GM06990 (cell line): ENCODE results near the gene CCDC51.

ENCODE experiments used
- DNase-seq: peaks from one replicate; pipeline ENCODE4 v3.0.0-alpha.2; 2011; ENCODE audit not compliant: insufficient read length; ENCODE audit errors: extremely low read depth
- H3K27me3 ChIP-seq: replicated peaks from 2 replicates; pipeline ENCODE4 v1.6.0; 2011; ENCODE audit warnings: low read length; ENCODE audit not compliant: control insufficient read depth, insufficient read depth
- H3K36me3 ChIP-seq: 2 replicates; pipeline ENCODE4 v1.5.1; 2011; ENCODE audit warnings: low read length; ENCODE audit not compliant: control insufficient read depth, insufficient read depth
- H3K4me3 ChIP-seq: replicated peaks from 2 replicates; pipeline ENCODE4 v1.5.1; 2011; ENCODE audit warnings: low read depth, mild to moderate bottlenecking, control low read depth, low read length
- TF ChIP-seq, protein P1 (sequence below): IDR thresholded peaks from 2 replicates; pipeline ENCODE4 v1.5.1; 2011; ENCODE audit warnings: low read length, control low read depth, mild to moderate bottlenecking, inconsistent platforms; ENCODE audit not compliant: insufficient read depth, poor library complexity, severe bottlenecking

The CCDC51 gene

DNA sequence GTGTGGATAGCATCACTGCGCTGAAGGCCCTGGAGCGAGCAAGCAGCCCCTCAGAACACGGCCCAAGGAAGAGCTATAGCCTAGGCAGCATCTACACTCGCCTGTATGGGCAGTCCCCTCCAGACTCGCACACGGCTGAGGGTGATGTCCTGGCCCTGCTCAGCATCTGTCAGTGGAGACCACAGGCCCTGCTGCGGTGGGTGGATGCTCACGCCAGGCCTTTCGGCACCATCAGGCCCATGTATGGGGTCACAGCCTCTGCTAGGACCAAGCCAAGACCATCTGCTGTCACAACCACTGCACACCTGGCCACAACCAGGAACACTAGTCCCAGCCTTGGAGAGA, 27.2 kb upstream of the CCDC51 start:
- no peak for DNase-seq
- no peaks in the 10 kb centered on the region for H3K27me3 ChIP-seq
- H3K4me3 ChIP-seq, result peak overlapping the region; percentile 72
- TF ChIP-seq, protein P1, sequence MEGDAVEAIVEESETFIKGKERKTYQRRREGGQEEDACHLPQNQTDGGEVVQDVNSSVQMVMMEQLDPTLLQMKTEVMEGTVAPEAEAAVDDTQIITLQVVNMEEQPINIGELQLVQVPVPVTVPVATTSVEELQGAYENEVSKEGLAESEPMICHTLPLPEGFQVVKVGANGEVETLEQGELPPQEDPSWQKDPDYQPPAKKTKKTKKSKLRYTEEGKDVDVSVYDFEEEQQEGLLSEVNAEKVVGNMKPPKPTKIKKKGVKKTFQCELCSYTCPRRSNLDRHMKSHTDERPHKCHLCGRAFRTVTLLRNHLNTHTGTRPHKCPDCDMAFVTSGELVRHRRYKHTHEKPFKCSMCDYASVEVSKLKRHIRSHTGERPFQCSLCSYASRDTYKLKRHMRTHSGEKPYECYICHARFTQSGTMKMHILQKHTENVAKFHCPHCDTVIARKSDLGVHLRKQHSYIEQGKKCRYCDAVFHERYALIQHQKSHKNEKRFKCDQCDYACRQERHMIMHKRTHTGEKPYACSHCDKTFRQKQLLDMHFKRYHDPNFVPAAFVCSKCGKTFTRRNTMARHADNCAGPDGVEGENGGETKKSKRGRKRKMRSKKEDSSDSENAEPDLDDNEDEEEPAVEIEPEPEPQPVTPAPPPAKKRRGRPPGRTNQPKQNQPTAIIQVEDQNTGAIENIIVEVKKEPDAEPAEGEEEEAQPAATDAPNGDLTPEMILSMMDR, result no peak
- H3K36me3 ChIP-seq, result peaks cover 29% of the 10 kb centered on the region

DNA sequence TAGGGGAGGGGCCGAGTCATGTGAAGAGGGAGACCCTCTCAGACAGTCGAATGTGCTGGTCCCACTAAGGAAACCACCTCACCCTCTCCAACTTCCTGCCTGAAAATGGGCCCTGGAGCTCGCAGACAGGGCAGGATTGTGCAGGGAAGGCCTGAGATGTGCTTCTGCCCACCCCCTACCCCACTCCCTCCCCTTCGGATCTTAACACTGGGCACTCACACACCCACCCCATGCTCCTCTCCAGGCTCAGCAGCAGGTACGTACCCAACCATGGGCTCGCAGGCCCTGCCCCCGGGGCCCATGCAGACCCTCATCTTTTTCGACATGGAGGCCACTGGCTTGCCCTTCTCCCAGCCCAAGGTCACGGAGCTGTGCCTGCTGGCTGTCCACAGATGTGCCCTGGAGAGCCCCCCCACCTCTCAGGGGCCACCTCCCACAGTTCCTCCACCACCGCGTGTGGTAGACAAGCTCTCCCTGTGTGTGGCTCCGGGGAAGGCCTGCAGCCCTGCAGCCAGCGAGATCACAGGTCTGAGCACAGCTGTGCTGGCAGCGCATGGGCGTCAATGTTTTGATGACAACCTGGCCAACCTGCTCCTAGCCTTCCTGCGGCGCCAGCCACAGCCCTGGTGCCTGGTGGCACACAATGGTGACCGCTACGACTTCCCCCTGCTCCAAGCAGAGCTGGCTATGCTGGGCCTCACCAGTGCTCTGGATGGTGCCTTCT, 26.6 kb upstream of the CCDC51 start:
- TF ChIP-seq, protein P1, result no peak
- Histone ChIP-seq H3K27me3 (no peaks in the 10 kb centered on the region), H3K4me3 (peak overlapping the region; percentile 72), H3K36me3 (peaks cover 29% of the 10 kb centered on the region)
- peak; percentile 60 for DNase-seq

DNA sequence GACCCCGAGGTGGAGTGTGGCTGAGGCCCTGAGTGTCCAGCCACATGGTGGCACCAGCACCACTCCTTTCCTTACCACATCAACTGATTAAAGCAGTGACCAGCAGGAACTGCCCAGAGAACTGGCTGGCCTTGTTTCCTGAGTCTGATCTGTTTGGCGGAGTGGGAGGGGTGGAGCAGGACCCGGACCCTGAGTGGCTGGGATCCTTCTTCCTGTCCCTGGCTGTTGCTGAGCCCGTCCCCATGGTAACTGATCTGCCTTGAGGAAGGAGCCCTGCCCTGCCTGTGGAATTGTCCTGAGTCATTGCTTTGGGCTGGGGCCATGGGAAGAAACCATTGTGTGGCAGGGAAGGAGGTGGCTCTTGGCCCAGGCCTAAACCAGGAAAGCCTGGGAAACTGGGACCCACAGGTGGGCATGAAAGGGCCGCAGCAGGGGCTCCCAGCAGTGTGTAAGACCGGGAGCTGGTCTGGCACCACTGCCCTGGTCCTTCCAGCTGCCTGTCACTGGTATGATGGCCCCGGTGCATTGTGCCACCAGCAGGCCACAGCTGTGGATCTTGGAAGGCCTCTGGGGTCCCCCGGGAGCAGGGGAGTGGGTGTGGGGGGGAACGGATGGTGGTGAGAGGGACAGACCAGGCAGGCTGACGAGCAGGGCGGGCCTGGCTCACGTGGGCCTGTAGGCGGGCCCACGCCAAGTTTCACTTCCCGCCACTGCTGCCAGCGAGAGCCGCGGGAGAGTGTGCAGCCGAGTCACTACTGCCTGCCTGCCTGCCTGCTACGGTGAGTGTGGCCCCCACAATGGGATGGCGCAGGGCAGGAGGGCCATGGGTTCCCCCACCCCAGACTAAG, 25.8 kb upstream of the CCDC51 start:
- Histone ChIP-seq H3K4me3 (peak overlapping the region; percentile 72), H3K36me3 (peaks cover 33% of the 10 kb centered on the region), H3K27me3 (no peaks in the 10 kb centered on the region)
- peak; percentile 88 for DNase-seq
- TF ChIP-seq, protein P1, result peak; percentile 55

DNA sequence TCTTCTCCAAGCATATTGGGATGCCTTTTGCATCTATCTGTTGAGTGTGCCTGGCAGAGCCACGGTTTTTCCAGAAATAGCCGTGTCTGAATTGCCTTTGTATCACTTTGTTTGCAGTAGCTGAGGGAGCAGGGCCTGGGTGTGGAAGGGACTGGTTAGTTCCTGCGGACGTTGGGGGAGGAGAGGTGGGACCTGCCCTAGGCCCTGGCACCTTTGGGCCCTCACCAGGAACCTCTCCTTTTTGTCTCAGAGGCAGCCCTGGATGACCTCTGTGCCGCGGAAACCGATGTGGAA, 25.3 kb upstream of the CCDC51 start:
- H3K27me3 ChIP-seq, result no peaks in the 10 kb centered on the region
- no peak for DNase-seq
- H3K4me3 ChIP-seq, result no peak overlapping the region
- H3K36me3 ChIP-seq, result peaks cover 34% of the 10 kb centered on the region
- TF ChIP-seq, protein P1, result no peak

DNA sequence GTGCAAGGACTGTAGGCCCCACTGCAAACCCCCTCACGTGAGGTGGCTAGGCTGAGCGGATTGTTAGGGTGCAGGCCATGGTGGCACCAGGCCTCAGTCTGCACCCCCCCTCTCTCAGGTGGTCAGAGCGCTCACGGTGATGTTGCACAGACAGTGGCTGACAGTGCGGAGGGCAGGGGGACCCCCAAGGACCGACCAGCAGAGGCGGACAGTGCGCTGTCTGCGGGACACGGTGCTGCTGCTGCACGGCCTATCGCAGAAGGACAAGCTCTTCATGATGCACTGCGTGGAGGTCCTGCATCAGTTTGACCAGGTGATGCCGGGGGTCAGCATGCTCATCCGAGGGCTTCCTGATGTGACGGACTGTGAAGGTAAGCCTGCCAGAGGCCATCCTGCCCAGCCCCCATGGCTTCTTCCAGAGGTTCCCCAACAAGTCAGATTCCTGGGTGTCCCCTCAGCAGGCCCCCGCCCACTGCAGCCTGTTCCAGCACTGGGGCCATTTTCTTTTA, 24.8 kb upstream of the CCDC51 start:
- H3K27me3 ChIP-seq, result no peaks in the 10 kb centered on the region
- DNase-seq, result no peak
- H3K4me3 ChIP-seq, result no peak overlapping the region
- TF ChIP-seq, protein P1, result no peak
- H3K36me3 ChIP-seq, result peaks cover 36% of the 10 kb centered on the region
